Stimulated activated naive CD4-positive, alpha-beta T cell treated with Interleukin-2 at 50 U/mL for 16 hours (primary cell): Measurements from ENCODE around the gene CRYL1.
A peak's percentile ranks its signal among the peaks of the same experiment; 100 is the strongest.

Source experiments
- DNase-seq: peaks from one replicate; lab custom pipeline; 2025; lab: John Stamatoyannopoulos, UW

CRYL1 gene

GRCh38 chr13:20494656-20495055 lies 31.0 kb downstream of the CRYL1 start:
- no peak for DNase-seq

DNA sequence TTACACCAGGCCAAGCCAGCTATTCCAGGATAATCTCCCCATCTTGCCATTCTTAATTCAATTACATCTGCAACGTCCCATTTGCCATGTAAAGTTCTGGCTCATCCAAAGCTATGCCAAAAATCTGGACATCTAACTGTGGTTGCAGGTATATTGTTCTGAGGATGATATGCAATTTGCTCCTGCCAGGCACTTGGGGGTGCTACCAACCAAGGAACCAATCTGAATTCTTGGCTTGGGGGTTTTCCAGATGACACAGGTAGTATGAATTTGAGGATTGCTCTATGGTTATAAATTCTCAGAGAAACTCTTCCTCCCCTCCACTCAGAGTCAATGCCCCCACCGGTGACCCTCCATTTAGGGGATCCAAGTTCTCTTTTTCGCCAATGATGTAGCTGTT lies 33.0 kb downstream of the CRYL1 start:
- peak; percentile 20 for DNase-seq

DNA sequence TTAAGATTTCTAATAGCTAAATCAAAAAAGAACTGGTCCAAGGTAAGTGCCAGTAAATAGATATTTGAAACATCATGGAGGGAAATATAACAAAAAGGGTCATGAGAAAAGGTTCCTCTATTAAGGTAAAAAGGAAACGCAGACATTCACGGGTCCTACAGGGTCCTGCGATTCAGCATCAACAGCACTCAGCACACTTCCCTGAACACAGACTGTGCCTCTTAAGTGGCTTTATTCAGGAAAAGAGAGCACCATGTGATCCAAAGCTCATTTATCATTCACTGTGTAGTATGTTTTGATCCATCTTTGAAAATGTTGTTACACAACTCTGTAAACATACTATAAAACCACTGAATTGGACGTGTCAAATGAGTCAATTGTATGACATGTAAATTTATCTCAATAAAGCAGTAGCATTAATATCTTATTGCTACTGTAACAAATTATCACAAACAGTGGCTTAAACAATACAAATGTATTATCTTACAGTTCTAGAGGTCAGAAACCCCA lies 33.7 kb downstream of the CRYL1 start:
- DNase-seq: no peak

- DNase-seq: no peak
These were observed 36.4 kb downstream of the CRYL1 start for GRCh38 chr13:20489185-20489820.

GRCh38 chr13:20487927-20488326 lies 37.7 kb downstream of the CRYL1 start:
- no peak for DNase-seq

DNA sequence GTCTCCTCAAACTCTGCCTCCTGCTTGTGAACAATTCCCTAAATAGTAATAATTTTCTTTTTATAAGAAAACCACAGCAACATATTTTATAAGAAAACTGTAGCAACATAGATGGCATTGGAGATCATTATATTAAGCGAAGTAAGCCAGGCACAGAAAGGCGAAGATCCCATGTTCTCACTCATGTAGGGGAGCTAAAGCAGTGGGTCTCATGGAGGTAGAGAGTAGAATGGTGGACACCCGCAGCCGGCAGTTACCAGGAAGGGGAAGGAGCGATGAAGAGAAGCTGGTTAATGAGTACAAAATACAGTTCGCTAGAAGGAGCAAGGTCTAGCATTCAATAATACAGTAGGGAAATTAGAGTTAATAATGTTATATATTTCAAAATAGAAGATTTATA lies 42.9 kb downstream of the CRYL1 start:
- DNase-seq: no peak

- no peak for DNase-seq
These were observed 43.3 kb downstream of the CRYL1 start for GRCh38 chr13:20482275-20482761.

DNA sequence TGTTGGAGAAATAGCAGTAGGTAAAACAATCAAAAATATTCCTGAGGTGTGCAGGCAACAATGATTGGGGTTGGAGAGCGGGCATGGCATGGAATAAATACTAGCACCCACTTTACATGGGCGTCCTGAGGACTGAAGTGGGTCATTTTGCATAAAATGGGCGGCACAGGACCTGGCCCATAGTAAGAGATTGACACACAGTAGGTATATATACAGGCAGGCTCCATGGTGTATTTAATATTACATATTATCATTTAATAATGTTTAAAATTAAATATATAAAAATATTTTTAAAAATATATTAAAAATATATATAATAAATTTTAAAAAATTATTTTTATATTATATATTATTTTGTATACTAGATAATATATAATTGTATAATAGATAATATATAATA lies 48.3 kb downstream of the CRYL1 start:
- no peak for DNase-seq

DNA sequence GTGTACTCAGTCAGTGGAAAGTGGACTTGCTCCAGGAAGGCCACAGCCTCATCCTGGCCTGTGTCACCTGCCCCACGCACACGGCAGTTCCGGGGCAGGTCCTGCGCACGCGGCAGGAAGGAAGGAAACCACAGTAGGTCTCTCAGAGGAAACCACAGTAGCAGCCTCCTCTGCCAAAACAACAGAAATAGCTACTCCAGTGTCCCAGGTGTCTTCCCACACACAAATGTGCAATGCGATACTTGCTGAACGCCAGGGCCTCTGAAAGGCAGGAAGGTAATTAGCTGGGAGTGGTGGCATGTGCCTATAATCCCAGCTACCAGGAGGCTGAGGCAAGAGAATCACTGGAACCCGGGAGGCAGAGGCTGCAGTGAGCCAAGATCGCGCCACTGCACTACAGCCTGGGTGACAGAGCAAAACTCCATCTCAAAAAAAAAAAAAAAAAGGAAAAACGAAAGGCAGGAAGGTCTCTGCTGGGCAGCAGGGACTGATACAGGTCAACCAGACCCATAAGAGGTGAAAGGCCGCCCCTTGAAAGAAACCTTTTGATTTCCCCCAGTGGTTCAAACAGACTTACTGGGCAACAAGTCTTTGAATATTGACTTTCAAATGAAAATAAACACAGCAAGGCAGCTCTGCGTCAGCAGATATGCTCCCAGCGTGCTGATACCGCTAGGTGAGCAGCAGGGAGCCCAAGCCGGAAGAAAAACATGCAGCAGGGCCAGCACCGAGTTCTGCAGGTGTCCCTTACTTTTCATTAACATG lies 49.5 kb downstream of the CRYL1 start:
- DNase-seq: peak; percentile 51

DNA sequence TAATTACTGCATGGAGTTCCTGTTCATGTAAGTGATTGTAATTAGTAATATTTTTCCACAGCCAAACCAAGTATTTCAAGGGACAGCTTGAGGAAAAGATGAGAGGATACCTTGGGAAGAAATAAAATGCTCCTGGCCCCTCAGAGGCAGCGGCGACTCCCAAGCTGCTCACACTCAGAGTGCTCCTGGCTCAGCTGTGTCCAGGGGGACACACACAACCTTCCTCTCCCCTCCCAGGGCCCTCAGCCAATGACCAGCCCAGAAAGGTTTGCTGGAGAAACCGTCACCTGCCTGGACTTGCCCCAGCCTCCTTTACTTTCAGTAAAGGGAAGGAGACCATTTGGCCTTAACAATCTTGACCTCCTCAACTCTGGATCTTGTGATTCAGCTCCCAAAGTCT lies 51.1 kb downstream of the CRYL1 start:
- no peak for DNase-seq

- no peak for DNase-seq
These were observed 51.8 kb downstream of the CRYL1 start for GRCh38 chr13:20473888-20474287.

- no peak for DNase-seq
These were observed 52.5 kb downstream of the CRYL1 start for GRCh38 chr13:20473139-20473538.

DNA sequence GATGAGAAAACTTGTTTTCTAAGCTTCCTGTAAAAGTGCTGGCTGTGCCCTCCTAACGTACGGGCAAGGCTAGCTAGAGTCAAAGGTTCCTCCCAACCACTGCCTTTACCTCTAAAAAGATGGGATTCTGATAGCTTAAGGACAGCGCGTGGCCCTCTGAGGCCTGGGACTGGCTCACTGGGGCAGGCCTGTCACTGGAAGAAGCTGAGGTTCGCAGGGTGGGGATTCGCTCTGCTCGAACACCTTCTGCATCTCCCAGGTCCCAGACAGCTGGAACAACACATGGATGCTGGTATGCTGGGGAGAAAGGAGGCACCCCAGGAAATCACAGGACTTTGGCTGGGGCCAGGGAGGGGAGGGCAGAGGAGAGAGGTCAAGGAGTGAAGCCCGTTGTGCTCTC lies 53.1 kb downstream of the CRYL1 start:
- DNase-seq: no peak

- no peak for DNase-seq
These were observed 55.5 kb downstream of the CRYL1 start for GRCh38 chr13:20470136-20470535.

DNA sequence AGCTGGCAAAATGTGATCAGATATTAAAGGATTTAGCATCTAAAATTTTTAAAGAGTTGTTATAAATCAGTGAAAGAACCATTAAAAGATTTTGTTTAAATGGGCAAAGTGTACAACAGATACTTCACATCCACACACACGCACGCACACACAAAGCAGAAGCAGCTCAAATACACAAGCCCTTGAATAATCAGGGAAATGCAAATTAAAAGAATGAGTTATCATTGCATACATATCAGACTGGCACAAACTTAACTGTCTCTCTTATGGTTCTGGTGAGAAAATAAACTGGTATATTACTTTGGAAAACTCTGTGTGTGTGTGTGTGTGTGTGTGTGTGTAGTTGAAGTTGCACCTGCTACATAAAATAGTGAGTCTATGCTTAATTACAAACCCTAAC lies 59.3 kb downstream of the CRYL1 start:
- DNase-seq: no peak

DNA sequence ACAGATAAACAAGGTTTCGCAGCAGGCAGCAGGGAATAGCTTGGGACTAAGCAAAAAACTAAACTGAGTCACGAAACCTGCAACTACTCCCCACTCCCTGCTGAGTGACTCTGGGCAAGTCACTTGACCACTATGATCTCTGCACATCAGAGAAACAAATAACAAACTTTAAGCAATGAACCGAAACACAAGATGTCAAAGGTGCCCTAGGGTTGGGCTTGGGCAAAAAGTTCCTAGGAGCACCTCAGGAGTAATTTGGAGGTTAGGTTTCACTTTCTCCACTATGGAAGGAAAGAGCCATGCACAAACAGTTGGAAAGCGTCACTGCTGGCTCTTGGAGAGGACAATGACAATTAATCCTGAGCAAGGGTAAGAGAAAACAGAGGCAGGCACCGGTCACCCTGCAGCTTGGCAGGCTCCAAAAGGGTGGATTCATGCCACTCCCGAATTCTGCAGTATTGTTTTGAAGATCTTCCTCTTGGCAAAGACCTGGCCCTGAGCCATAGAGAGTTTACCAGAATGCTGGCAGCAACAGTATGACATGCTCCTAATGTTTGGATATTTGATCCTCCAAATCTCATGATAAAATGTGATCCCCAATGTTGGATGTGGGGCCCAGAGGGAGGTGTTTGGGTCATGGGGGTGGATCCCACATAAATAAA lies 60.3 kb downstream of the CRYL1 start:
- no peak for DNase-seq

GRCh38 chr13:20462921-20463320 lies 62.7 kb downstream of the CRYL1 start:
- DNase-seq: no peak

- no peak for DNase-seq
These were observed 63.1 kb downstream of the CRYL1 start for GRCh38 chr13:20462533-20462915.

DNA sequence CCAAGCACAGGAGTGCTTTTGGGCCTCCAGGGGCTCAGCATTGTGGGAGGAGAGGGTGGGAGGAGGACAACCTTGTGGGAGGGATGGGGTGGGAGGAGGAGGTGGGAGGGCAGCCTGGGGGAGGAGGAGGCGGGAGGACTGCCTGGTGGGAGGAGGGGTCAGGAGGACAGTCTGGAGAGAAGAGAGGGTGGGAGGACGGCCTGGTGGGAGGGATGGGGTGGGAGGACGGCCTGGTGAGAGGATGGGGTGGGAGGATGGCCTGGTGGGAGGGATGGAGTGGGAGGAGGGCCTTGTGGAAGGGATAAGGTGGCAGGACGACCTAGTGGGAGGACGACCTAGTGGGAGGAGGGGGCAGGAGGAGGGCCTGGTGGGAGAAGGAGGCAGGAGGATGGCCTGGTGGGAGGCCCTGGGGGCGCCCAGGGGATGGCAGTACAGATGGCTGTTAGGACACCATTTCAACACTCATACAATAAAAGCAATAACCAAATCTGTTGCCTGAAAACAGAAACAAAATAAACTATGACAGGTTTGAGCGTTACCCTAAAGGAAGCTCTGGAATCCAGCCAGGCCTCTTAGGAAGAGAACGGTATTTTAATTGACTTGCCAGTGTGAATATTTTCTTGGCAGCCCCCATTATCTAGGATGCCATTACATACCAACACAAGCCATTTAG lies 63.7 kb downstream of the CRYL1 start:
- no peak for DNase-seq

- peak; percentile 10 for DNase-seq
These were observed 64.2 kb downstream of the CRYL1 start for GRCh38 chr13:20461481-20461859.

GRCh38 chr13:20460761-20461160 lies 64.9 kb downstream of the CRYL1 start:
- DNase-seq: no peak

DNA sequence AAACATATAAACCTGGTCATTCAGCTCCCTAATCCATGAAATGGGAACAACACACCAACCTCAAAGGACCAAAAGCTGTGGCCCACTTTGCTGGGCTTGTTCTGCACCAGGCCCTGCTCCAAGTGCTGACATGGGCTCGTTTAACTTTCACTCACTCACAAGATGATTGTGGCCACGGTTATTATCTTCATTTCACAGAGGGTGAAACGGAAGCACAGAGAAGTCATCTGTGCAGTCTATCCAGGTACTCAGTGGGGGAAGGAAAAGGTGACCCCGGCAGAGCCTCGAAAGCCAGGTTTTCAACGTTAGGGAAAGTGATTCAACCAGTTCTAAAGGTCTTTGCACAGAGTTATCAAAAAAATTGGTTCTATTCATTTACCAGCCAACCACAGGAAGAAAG lies 68.0 kb downstream of the CRYL1 start:
- no peak for DNase-seq
